Measurements from ENCODE around the gene GANAB. TPM values are rescaled to one million over a fixed set of nuclear protein-coding genes. Genes with fewer than 3 reads are reported as not detected.

GANAB gene
- total and polyA plus RNA-seq, 2 of the 13 experiments (the other 11 are each of a cell fraction or from before 2014, with no cell fraction given): 99.5 to 234 TPM

DNA sequence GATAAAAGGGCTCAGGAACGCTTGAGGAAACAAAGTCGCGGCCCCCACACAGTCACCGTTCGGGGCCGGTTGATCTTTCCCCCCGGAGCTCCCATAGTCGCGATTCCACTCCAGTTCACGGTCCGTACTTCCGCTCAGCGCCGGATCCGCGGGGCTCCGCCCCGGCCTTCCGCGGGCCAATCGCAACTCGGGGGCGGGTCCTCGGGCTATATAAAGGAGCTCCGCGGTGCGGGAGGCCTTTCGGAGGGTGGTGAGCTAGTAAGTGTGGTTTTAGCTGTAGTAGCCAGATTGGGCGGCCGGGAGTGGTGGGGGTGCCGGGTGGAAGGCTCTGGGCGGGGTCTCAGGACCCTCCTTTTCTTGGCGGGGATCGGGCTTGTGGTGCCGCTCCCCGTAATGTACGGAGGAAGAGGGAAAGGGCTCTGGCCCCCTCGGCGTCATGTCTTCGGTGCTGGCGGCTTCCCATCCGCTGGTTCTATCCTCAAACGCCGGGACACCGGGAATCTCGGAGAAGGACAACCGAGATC, 18.7 kb upstream of the GANAB start, which contains the start of the genes C11orf98 and CSKMT (continued):
- TF ChIP-seq SUZ12 (IDR thresholded peaks at IDR 0.05; ENCODE audit: low read depth, low read length): no peak
- peak; percentile 85; the same call in 1 of the 2 replicates for TF ChIP-seq KLF6 (CRISPR knock-in tag; IDR thresholded peaks at IDR 0.05)
- no peak; a peak in 1 of 4 replicates for TF ChIP-seq ATF4 (CRISPR knock-in tag; IDR thresholded peaks at IDR 0.05)
- TF ChIP-seq, protein P1, sequence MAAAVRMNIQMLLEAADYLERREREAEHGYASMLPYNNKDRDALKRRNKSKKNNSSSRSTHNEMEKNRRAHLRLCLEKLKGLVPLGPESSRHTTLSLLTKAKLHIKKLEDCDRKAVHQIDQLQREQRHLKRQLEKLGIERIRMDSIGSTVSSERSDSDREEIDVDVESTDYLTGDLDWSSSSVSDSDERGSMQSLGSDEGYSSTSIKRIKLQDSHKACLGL (CRISPR knock-in tag; IDR thresholded peaks at IDR 0.05): peak; percentile 63; the same call in 1 of the 2 replicates
- TF ChIP-seq ZNF280D (CRISPR knock-in tag; IDR thresholded peaks at IDR 0.05): 0 out of 2 replicates have a peak, but pooled peaks have one; percentile 9
- no peak for TF ChIP-seq NPAS2 (CRISPR knock-in tag; IDR thresholded peaks at IDR 0.05; ENCODE audit: borderline replicate concordance)
- peak; percentile 93 for TF ChIP-seq MED8 (CRISPR knock-in tag; IDR thresholded peaks at IDR 0.05; ENCODE audit: insufficient replicate concordance)
- TF ChIP-seq ZNF414 (CRISPR knock-in tag; IDR thresholded peaks at IDR 0.05): no peak; the same call in 1 of the 2 replicates
- TF ChIP-seq, protein P2, sequence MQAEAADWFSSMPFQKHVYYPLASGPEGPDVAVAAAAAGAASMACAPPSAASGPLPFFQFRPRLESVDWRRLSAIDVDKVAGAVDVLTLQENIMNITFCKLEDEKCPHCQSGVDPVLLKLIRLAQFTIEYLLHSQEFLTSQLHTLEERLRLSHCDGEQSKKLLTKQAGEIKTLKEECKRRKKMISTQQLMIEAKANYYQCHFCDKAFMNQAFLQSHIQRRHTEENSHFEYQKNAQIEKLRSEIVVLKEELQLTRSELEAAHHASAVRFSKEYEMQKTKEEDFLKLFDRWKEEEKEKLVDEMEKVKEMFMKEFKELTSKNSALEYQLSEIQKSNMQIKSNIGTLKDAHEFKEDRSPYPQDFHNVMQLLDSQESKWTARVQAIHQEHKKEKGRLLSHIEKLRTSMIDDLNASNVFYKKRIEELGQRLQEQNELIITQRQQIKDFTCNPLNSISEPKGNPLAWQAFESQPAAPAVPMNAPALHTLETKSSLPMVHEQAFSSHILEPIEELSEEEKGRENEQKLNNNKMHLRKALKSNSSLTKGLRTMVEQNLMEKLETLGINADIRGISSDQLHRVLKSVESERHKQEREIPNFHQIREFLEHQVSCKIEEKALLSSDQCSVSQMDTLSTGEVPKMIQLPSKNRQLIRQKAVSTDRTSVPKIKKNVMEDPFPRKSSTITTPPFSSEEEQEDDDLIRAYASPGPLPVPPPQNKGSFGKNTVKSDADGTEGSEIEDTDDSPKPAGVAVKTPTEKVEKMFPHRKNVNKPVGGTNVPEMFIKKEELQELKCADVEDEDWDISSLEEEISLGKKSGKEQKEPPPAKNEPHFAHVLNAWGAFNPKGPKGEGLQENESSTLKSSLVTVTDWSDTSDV (CRISPR knock-in tag; IDR thresholded peaks at IDR 0.05): no peak
- TF ChIP-seq ZNF256 (CRISPR knock-in tag; conservative IDR thresholded peaks at IDR 0.05): no peak
- TF ChIP-seq ZNF569 (CRISPR knock-in tag; IDR thresholded peaks at IDR 0.05; ENCODE audit: borderline replicate concordance): 0 out of 2 replicates have a peak, but pooled peaks have one; percentile 29
- 0 out of 2 replicates have a peak, but pooled peaks have one; percentile 55 for TF ChIP-seq ZNF800 (CRISPR knock-in tag; IDR thresholded peaks at IDR 0.05)
- TF ChIP-seq SIN3B (IDR thresholded peaks at IDR 0.05; ENCODE audit: low read length): no peak
- no peak for TF ChIP-seq IRF9 (CRISPR knock-in tag; IDR thresholded peaks at IDR 0.05; ENCODE audit: borderline replicate concordance)
